SU-DHL-6 (cell line): Measurements from ENCODE around the gene CTU2.

ENCODE experiments used
- H2AFZ ChIP-seq: fragments of 200-600 bp; sonication (generic); 2 replicates; pipeline ENCODE4 v1.6.1; 2014; ENCODE audit warnings: low read depth, mild to moderate bottlenecking, moderate library complexity, mixed read lengths, antibody characterized with exemption, low read length; ENCODE audit not compliant: severe bottlenecking
- H3F3A ChIP-seq: fragments of 200-600 bp; shearing (Covaris generic); 2 replicates; pipeline ENCODE4 v1.6.0; 2016; ENCODE audit warnings: antibody characterized with exemption, mild to moderate bottlenecking; ENCODE audit not compliant: insufficient read depth
- H3K27ac ChIP-seq: fragments of 200-600 bp; sonication (generic); 2 replicates; pipeline ENCODE4 v1.5.1; 2016; ENCODE audit warnings: low read depth, mild to moderate bottlenecking, low read length, moderate library complexity, mixed read lengths
- H3K27me3 ChIP-seq: fragments of 200-600 bp; sonication (generic), shearing (Covaris generic); 2 replicates; pipeline ENCODE4 v1.6.0; 2014; ENCODE audit warnings: mild to moderate bottlenecking, low read length
- H3K36me3 ChIP-seq: fragments of 200-600 bp; sonication (generic); 2 replicates; pipeline ENCODE4 v1.6.1; 2014; ENCODE audit warnings: mild to moderate bottlenecking, low read length, mixed read lengths
- H3K4me2 ChIP-seq: fragments of 300-600, 200-600 bp; shearing (Covaris generic), sonication (generic); 2 replicates; pipeline ENCODE4 v1.6.0; 2014; ENCODE audit warnings: low read length, low read depth, mild to moderate bottlenecking; ENCODE audit not compliant: poor library complexity, severe bottlenecking
- H3K4me3 ChIP-seq: fragments of 200-600 bp; sonication (generic); 2 replicates; pipeline ENCODE4 v1.5.1; 2014; ENCODE audit warnings: antibody characterized with exemption, low read length, mild to moderate bottlenecking, mixed read lengths; ENCODE audit not compliant: insufficient read depth, poor library complexity, severe bottlenecking
- H3K79me2 ChIP-seq: fragments of 200-600 bp; sonication (generic); 2 replicates; pipeline ENCODE4 v1.6.1; 2014; ENCODE audit warnings: mild to moderate bottlenecking, low read length, moderate library complexity; ENCODE audit not compliant: insufficient read depth
- H3K9ac ChIP-seq: fragments of 200-600 bp; sonication (generic); 2 replicates; pipeline ENCODE4 v1.7.0; 2014; ENCODE audit warnings: mild to moderate bottlenecking, low read length
- H3K9me2 ChIP-seq: fragments of 200-600 bp; sonication (generic); replicated peaks from 2 replicates; pipeline ENCODE4 v1.6.1; 2014; ENCODE audit warnings: low read length; ENCODE audit not compliant: insufficient read depth
- H3K9me3 ChIP-seq: fragments of 200-600 bp; sonication (generic); 2 replicates; pipeline ENCODE4 v1.6.1; 2014; ENCODE audit warnings: low read length, mixed read lengths; ENCODE audit not compliant: insufficient read depth
- H4K20me1 ChIP-seq: fragments of 200-600 bp; sonication (generic); 2 replicates; pipeline ENCODE4 v1.6.1; 2014; ENCODE audit warnings: low read depth, mild to moderate bottlenecking, antibody characterized with exemption, low read length, moderate library complexity, mixed read lengths
- EZH2phosphoT487 ChIP-seq: fragments of 200-600 bp; sonication (generic), shearing (Covaris generic); conservative IDR thresholded peaks from 2 replicates; pipeline ENCODE4 v1.6.1; 2018; ENCODE audit warnings: mild to moderate bottlenecking, antibody characterized with exemption, low read length, moderate library complexity, mixed read lengths
- TF ChIP-seq, protein P1 (sequence below): fragments of 200-600 bp; sonication (generic); IDR thresholded peaks from one replicate; pipeline ENCODE4 v1.5.1; 2017; ENCODE audit warnings: antibody characterized with exemption, mild to moderate bottlenecking, low read length, moderate library complexity; ENCODE audit not compliant: insufficient read depth, poor library complexity, severe bottlenecking

The CTU2 gene

DNA sequence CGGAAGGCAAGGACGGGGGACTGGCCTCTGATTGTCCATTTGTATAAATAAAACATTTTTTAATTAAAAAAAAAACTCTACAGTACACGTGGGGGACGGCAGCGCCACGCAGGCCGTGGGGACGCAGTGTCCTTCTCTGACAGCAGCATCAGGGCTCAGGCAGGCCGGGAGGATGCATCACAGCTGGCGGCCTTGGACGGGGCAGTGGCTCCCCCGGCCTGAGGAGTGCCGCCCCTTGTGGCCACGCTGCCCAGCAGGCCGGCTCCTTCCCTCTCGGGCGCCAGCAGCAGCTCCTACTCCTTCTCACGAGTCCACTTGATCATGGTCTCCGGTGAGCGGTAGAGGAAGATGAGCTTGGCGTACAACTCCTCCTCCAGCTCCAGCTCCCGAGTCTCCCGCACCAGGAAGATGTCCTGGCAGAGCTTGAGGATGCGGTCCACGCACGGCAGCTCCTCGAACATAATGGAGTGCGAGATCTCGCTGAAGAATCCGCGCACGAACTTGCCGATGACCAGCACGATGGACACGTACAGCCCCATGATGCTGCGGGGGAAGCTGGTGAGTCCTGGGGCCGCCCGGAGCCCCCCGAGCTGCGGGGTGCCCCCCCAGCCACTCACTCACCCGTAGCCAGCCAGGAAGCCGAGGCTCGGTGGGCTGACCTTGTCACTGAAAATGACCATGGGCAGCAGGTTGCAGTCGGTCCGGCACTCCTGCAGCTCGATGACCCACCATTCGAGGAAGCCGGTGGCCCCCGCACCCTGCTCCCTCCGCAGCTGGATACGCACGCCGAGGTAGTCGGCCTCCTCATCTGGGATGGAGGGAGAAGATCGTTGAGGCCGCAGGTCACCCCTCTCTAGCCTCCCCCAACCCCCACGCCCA, 9.2 kb downstream of the CTU2 start:
- Histone ChIP-seq H3K36me3 (no peaks in the 10 kb centered on the region), H3F3A (no peaks in the 10 kb centered on the region), H2AFZ (no peak overlapping the region), H3K79me2 (no peaks in the 10 kb centered on the region), H3K4me2 (no peak overlapping the region), H3K4me3 (no peak overlapping the region), H3K27ac (no peak overlapping the region), H3K9me3 (no peaks in the 10 kb centered on the region), H3K27me3 (no peaks in the 10 kb centered on the region), H3K9ac (no peak overlapping the region), H3K9me2 (no peaks in the 10 kb centered on the region), H4K20me1 (no peaks in the 10 kb centered on the region)
- TF ChIP-seq, protein P1, sequence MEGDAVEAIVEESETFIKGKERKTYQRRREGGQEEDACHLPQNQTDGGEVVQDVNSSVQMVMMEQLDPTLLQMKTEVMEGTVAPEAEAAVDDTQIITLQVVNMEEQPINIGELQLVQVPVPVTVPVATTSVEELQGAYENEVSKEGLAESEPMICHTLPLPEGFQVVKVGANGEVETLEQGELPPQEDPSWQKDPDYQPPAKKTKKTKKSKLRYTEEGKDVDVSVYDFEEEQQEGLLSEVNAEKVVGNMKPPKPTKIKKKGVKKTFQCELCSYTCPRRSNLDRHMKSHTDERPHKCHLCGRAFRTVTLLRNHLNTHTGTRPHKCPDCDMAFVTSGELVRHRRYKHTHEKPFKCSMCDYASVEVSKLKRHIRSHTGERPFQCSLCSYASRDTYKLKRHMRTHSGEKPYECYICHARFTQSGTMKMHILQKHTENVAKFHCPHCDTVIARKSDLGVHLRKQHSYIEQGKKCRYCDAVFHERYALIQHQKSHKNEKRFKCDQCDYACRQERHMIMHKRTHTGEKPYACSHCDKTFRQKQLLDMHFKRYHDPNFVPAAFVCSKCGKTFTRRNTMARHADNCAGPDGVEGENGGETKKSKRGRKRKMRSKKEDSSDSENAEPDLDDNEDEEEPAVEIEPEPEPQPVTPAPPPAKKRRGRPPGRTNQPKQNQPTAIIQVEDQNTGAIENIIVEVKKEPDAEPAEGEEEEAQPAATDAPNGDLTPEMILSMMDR: no peak
- TF ChIP-seq EZH2phosphoT487: no peak

DNA sequence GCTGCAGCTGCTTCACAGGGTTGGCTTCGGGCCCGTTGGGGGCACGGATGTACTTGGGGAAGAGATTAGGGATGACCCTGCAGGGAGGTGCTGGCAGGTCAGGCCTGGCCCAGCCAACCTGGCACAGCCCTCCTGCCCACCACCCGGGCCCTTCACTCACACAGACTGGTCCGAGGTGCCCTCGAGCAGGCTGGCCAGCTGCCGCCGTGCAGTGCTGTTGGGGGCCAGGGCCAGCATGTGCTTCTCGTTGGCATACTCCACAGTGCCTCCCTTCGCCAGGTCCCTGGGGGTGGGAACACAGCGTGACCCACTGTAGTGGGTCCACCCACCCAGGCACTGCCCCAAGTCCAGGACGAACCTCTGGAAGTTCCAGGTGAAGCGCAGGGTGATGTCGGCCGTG, 9.9 kb downstream of the CTU2 start:
- Histone ChIP-seq H4K20me1 (no peaks in the 10 kb centered on the region), H3K9me3 (no peaks in the 10 kb centered on the region), H3K36me3 (no peaks in the 10 kb centered on the region), H3K4me2 (no peak overlapping the region), H3K27ac (no peak overlapping the region), H3K79me2 (no peaks in the 10 kb centered on the region), H3K27me3 (no peaks in the 10 kb centered on the region), H3F3A (no peaks in the 10 kb centered on the region), H2AFZ (no peak overlapping the region), H3K4me3 (no peak overlapping the region), H3K9ac (no peak overlapping the region), H3K9me2 (no peaks in the 10 kb centered on the region)
- TF ChIP-seq, protein P1: no peak
- no peak for TF ChIP-seq EZH2phosphoT487

DNA sequence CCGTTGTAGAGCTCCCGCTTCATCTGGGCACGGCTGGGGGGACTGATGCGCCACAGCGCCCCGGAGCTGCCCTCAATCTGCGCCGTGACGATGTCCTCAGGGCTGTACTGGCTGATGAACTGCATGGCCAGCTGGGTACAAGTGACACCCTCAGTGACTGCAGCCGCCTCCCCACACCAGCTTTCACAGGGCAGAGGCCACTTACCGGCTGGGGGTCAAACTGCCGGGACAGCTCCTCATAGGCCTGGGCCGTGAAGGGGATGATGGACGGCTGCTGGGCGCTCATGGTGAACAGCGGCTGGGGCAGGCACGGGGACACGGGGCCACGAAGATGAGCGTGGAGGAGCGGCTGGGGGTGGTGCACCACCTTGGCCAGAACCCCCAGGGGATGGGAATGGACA, 10.3 kb downstream of the CTU2 start:
- H3K36me3 ChIP-seq: no peaks in the 10 kb centered on the region

More for the DNA sequence above, 10.3 kb downstream of the CTU2 start:
- Histone ChIP-seq H3K27ac (no peak overlapping the region), H3K9me2 (no peaks in the 10 kb centered on the region), H3F3A (no peaks in the 10 kb centered on the region), H3K4me3 (no peak overlapping the region), H3K9ac (no peak overlapping the region), H4K20me1 (no peaks in the 10 kb centered on the region), H3K27me3 (no peaks in the 10 kb centered on the region), H3K9me3 (no peaks in the 10 kb centered on the region), H3K4me2 (no peak overlapping the region), H2AFZ (no peak overlapping the region), H3K79me2 (no peaks in the 10 kb centered on the region)
- no peak for TF ChIP-seq EZH2phosphoT487
- TF ChIP-seq, protein P1: no peak
